ENCODE measurements around the gene NOCT. TPM values are rescaled to one million over a fixed set of nuclear protein-coding genes. Genes with fewer than 3 reads are reported as not detected.
"Not testable (repeated sequence)": the region's sequence is repeated elsewhere in the genome, so short reads cannot be mapped to it uniquely, and the experiment has no call there.

Gene NOCT
- total RNA-seq, result 5.1 TPM

- ATAC-seq, result peak; percentile 89
Measured at GRCh38 chr4:139015269-139015947, at the start of gene NOCT. Gene NOCT (plus strand): TSS chr4:139015781. CDS start chr4:139015982, 201 bp downstream.

GRCh38 chr4:138967313-138967712 is 48.3 kb upstream of the NOCT start:
- ATAC-seq (peak; percentile 90), DNase-seq (ENCODE audit: low spot score) (no peak)

More at GRCh38 chr4:139015269-139015947, at the start of gene NOCT:
- peak; percentile 96 for DNase-seq (ENCODE audit: low spot score)

GRCh38 chr4:138972956-138973801 is 42.4 kb upstream of the NOCT start:
- ATAC-seq, result no peak
- no peak for DNase-seq (ENCODE audit: low spot score)

GRCh38 chr4:138975225-138975624 is 40.4 kb upstream of the NOCT start:
- no peak for DNase-seq (ENCODE audit: low spot score)
- ATAC-seq, result no peak

- ATAC-seq (no peak), DNase-seq (ENCODE audit: low spot score) (no peak)
Measured at GRCh38 chr4:138976526-138976925, 39.1 kb upstream of the NOCT start.

GRCh38 chr4:138977524-138977923 is 38.1 kb upstream of the NOCT start:
- DNase-seq (ENCODE audit: low spot score), result no peak
- peak; percentile 44 for ATAC-seq

- ATAC-seq (no peak), DNase-seq (ENCODE audit: low spot score) (no peak)
Measured at GRCh38 chr4:138978028-138978585, 37.5 kb upstream of the NOCT start.

GRCh38 chr4:138978600-138978999 is 37.0 kb upstream of the NOCT start:
- DNase-seq (ENCODE audit: low spot score), result no peak
- ATAC-seq, result no peak

- DNase-seq (ENCODE audit: low spot score) (no peak), ATAC-seq (no peak)
Measured at GRCh38 chr4:138979742-138980141, 35.8 kb upstream of the NOCT start.

- DNase-seq (ENCODE audit: low spot score) (no peak), ATAC-seq (peak; percentile 98)
Measured at GRCh38 chr4:138981930-138982390, 33.6 kb upstream of the NOCT start.

GRCh38 chr4:138982754-138983153 is 32.8 kb upstream of the NOCT start:
- ATAC-seq, result no peak

GRCh38 chr4:138983690-138984089 is 31.9 kb upstream of the NOCT start:
- no peak for ATAC-seq
- DNase-seq (ENCODE audit: low spot score), result no peak

More at GRCh38 chr4:138982754-138983153, 32.8 kb upstream of the NOCT start:
- DNase-seq (ENCODE audit: low spot score), result no peak

GRCh38 chr4:138984647-138985046 is 30.9 kb upstream of the NOCT start:
- no peak for ATAC-seq
- no peak for DNase-seq (ENCODE audit: low spot score)

GRCh38 chr4:138992676-138993075 is 22.9 kb upstream of the NOCT start:
- no peak for ATAC-seq
- DNase-seq (ENCODE audit: low spot score), result no peak

GRCh38 chr4:138996090-138996489 is 19.5 kb upstream of the NOCT start:
- DNase-seq (ENCODE audit: low spot score) (no peak), ATAC-seq (no peak)

GRCh38 chr4:138999666-139000065 is 15.9 kb upstream of the NOCT start:
- DNase-seq (ENCODE audit: low spot score), result no peak
- no peak for ATAC-seq

- not testable (repeated sequence) for DNase-seq (ENCODE audit: low spot score); ATAC-seq
Measured at GRCh38 chr4:139000134-139000533, 15.4 kb upstream of the NOCT start.

- not testable (repeated sequence) for ATAC-seq
Measured at GRCh38 chr4:139001430-139001829, 14.2 kb upstream of the NOCT start.

GRCh38 chr4:139003668-139004067 is 11.9 kb upstream of the NOCT start:
- not testable (repeated sequence) for ATAC-seq; DNase-seq (ENCODE audit: low spot score)

More at GRCh38 chr4:139001430-139001829, 14.2 kb upstream of the NOCT start:
- DNase-seq (ENCODE audit: low spot score), result not testable (repeated sequence)

GRCh38 chr4:139005774-139006173 is 9.8 kb upstream of the NOCT start:
- DNase-seq (ENCODE audit: low spot score) (no peak), ATAC-seq (no peak)

GRCh38 chr4:139007640-139008039 is 7.9 kb upstream of the NOCT start:
- DNase-seq (ENCODE audit: low spot score) (no peak), ATAC-seq (no peak)
